ENCODE results near the gene CIROP. TPM values are rescaled to one million over a fixed set of nuclear protein-coding genes. Genes with fewer than 3 reads are reported as not detected.

The CIROP gene
- total RNA-seq, 8 experiments from 2014 or later = 0.05 to 0.22 (median 0.18) TPM; not detected in 2

- ATAC-seq (replicated peaks in 6 of 8) = peak in 3 of 8 experiments; percentile 41 to 93 (median 56)
- in situ Hi-C loops (cut with MboI; ENCODE audit: low pct_unique_long_range_greater_than_20kb in 2 of 9, low sequenced_read_pairs in 9 of 9, unreplicated experiment in 9 of 9) = no loop called here
- Histone ChIP-seq H3K4me1 (replicated peaks in 1 of 2) (no peaks in the 10 kb centered on the region), H3K27ac (no peak overlapping the region), H3K4me3 (no peak overlapping the region)
- 36 to 100% (median 70%) methylated on average over 1 to 6 of the region's 7 CpGs; no CpG with 5 or more reads in 1 of the 10 experiments for WGBS, 10 experiments
These were observed 37.1 kb upstream of the CIROP start for GRCh38 chr14:23141706-23142444.

GRCh38 chr14:23140371-23140770 is 35.6 kb upstream of the CIROP start:
- no peaks in the 10 kb centered on the region for H3K4me1 ChIP-seq (replicated peaks in 1 of 2)
- in situ Hi-C loops (cut with MboI; ENCODE audit: low pct_unique_long_range_greater_than_20kb in 2 of 9, low sequenced_read_pairs in 9 of 9, unreplicated experiment in 9 of 9) = no loop called here
- no peak overlapping the region for H3K4me3 ChIP-seq
- no peak overlapping the region for H3K27ac ChIP-seq
- 73 to 100% (median 92%) methylated on average over 1 to 5 of the region's 6 CpGs; no CpG with 5 or more reads in 4 of the 10 experiments for WGBS, 10 experiments
- ATAC-seq (replicated peaks in 6 of 8) = no peak

- H3K27ac ChIP-seq = no peak overlapping the region
- in situ Hi-C loops (cut with MboI; ENCODE audit: low pct_unique_long_range_greater_than_20kb in 2 of 9, low sequenced_read_pairs in 9 of 9, unreplicated experiment in 9 of 9) = no loop called here
- ATAC-seq (replicated peaks in 6 of 8) = no peak
- H3K4me3 ChIP-seq = no peak overlapping the region
- no peaks in the 10 kb centered on the region for H3K4me1 ChIP-seq (replicated peaks in 1 of 2)
- 80 to 100% (median 100%) methylated on average over 1 to 2 of the region's 2 CpGs; no CpG with 5 or more reads in 4 of the 10 experiments for WGBS, 10 experiments
These were observed 35.1 kb upstream of the CIROP start for GRCh38 chr14:23139874-23140273.

GRCh38 chr14:23137813-23138535 is 33.2 kb upstream of the CIROP start:
- Histone ChIP-seq H3K4me3 (no peak overlapping the region), H3K27ac (no peak overlapping the region), H3K4me1 (replicated peaks in 1 of 2) (no peaks in the 10 kb centered on the region)
- in situ Hi-C loops (cut with MboI; ENCODE audit: low pct_unique_long_range_greater_than_20kb in 2 of 9, low sequenced_read_pairs in 9 of 9, unreplicated experiment in 9 of 9) = no loop called here
- ATAC-seq (replicated peaks in 6 of 8) = peak in 3 of 8 experiments; percentile 30 to 75 (median 59)
- 0 to 100% (median 40%) methylated on average over 1 to 6 of the region's 6 CpGs; no CpG with 5 or more reads in 3 of the 10 experiments for WGBS, 10 experiments

GRCh38 chr14:23137192-23137812 is 32.5 kb upstream of the CIROP start:
- 53 to 100% (median 92%) methylated on average over 2 to 3 of the region's 11 CpGs; no CpG with 5 or more reads in 5 of the 10 experiments for WGBS, 10 experiments
- in situ Hi-C loops (cut with MboI; ENCODE audit: low pct_unique_long_range_greater_than_20kb in 2 of 9, low sequenced_read_pairs in 9 of 9, unreplicated experiment in 9 of 9) = no loop called here
- no peak overlapping the region for H3K4me3 ChIP-seq
- ATAC-seq (replicated peaks in 6 of 8) = no peak
- no peak overlapping the region for H3K27ac ChIP-seq
- H3K4me1 ChIP-seq (replicated peaks in 1 of 2) = no peaks in the 10 kb centered on the region

- ATAC-seq (replicated peaks in 6 of 8) = peak in 2 of 8 experiments; percentile 25 to 45
- Histone ChIP-seq H3K4me3 (no peak overlapping the region), H3K4me1 (replicated peaks in 1 of 2) (no peaks in the 10 kb centered on the region), H3K27ac (no peak overlapping the region)
- in situ Hi-C loops (cut with MboI; ENCODE audit: low pct_unique_long_range_greater_than_20kb in 2 of 9, low sequenced_read_pairs in 9 of 9, unreplicated experiment in 9 of 9) = no loop called here
- 16 to 100% (median 83%) methylated on average over 2 to 6 of the region's 16 CpGs; no CpG with 5 or more reads in 5 of the 10 experiments for WGBS, 10 experiments
These were observed 31.9 kb upstream of the CIROP start for GRCh38 chr14:23136566-23137133.

- 42 to 100% (median 87%) methylated on average over 1 to 7 of the region's 8 CpGs; no CpG with 5 or more reads in 1 of the 10 experiments for WGBS, 10 experiments
- no peaks in the 10 kb centered on the region for H3K4me1 ChIP-seq (replicated peaks in 1 of 2)
- H3K27ac ChIP-seq = no peak overlapping the region
- no peak overlapping the region for H3K4me3 ChIP-seq
- no peak for ATAC-seq (replicated peaks in 6 of 8)
- in situ Hi-C loops (cut with MboI; ENCODE audit: low pct_unique_long_range_greater_than_20kb in 2 of 9, low sequenced_read_pairs in 9 of 9, unreplicated experiment in 9 of 9) = no loop called here
These were observed 28.2 kb upstream of the CIROP start for GRCh38 chr14:23132970-23133369.

- in situ Hi-C loops (cut with MboI; ENCODE audit: low pct_unique_long_range_greater_than_20kb in 2 of 9, low sequenced_read_pairs in 9 of 9, unreplicated experiment in 9 of 9) = no loop called here
- Histone ChIP-seq H3K4me1 (replicated peaks in 1 of 2) (no peaks in the 10 kb centered on the region), H3K4me3 (no peak overlapping the region), H3K27ac (no peak overlapping the region)
- 82 to 100% (median 100%) methylated on average over 1 to 4 of the region's 5 CpGs; no CpG with 5 or more reads in 7 of the 10 experiments for WGBS, 10 experiments
- no peak for ATAC-seq (replicated peaks in 6 of 8)
These were observed 26.7 kb upstream of the CIROP start for GRCh38 chr14:23131482-23131881.

- in situ Hi-C loops (cut with MboI; ENCODE audit: low pct_unique_long_range_greater_than_20kb in 2 of 9, low sequenced_read_pairs in 9 of 9, unreplicated experiment in 9 of 9) = no loop called here
These were observed 26.1 kb upstream of the CIROP start for GRCh38 chr14:23130871-23131270.

GRCh38 chr14:23129759-23130316 is 25.0 kb upstream of the CIROP start:
- 70 to 100% (median 90%) methylated on average over 2 to 5 of the region's 7 CpGs for WGBS, 10 experiments
- no peak overlapping the region for H3K4me3 ChIP-seq
- no peaks in the 10 kb centered on the region for H3K4me1 ChIP-seq (replicated peaks in 1 of 2)
- ATAC-seq (replicated peaks in 6 of 8) = peak in 1 of 8 experiments; percentile 22
- no peak overlapping the region for H3K27ac ChIP-seq
- in situ Hi-C loops (cut with MboI; ENCODE audit: low pct_unique_long_range_greater_than_20kb in 2 of 9, low sequenced_read_pairs in 9 of 9, unreplicated experiment in 9 of 9) = loop anchor here in 4 of 9 experiments (10.0 kb wide), 1 partner anchor 55 kb away; the partner anchor contains the start of gene SLC7A8 (in 4 of the 4)

More at GRCh38 chr14:23130871-23131270, 26.1 kb upstream of the CIROP start:
- Histone ChIP-seq H3K4me3 (no peak overlapping the region), H3K4me1 (replicated peaks in 1 of 2) (no peaks in the 10 kb centered on the region), H3K27ac (no peak overlapping the region)
- peak in 1 of 8 experiments; percentile 50 for ATAC-seq (replicated peaks in 6 of 8)
- WGBS, 10 experiments = 29 to 82% (median 67%) methylated on average over 1 to 3 of the region's 3 CpGs; no CpG with 5 or more reads in 1 of the 10 experiments

- H3K27ac ChIP-seq = no peak overlapping the region
- 60 to 100% (median 88%) methylated on average over 1 to 6 of the region's 7 CpGs; no CpG with 5 or more reads in 1 of the 10 experiments for WGBS, 10 experiments
- H3K4me1 ChIP-seq (replicated peaks in 1 of 2) = no peaks in the 10 kb centered on the region
- in situ Hi-C loops (cut with MboI; ENCODE audit: low pct_unique_long_range_greater_than_20kb in 2 of 9, low sequenced_read_pairs in 9 of 9, unreplicated experiment in 9 of 9) = loop anchor here in 4 of 9 experiments (10.0 kb wide), 1 partner anchor 56 kb away; the partner anchor contains the start of gene SLC7A8 (in 4 of the 4)
- ATAC-seq (replicated peaks in 6 of 8) = no peak
- no peak overlapping the region for H3K4me3 ChIP-seq
These were observed 24.4 kb upstream of the CIROP start for GRCh38 chr14:23128969-23129758.

Measured in motor neuron (in vitro differentiated cells).